HEK293 (cell line): ENCODE results near the gene SH3BP1.

Experiments
- ELK4 ChIP-seq: IDR thresholded peaks from 2 replicates; pipeline ENCODE4 v1.6.1; 2011; ENCODE audit warnings: mild to moderate bottlenecking, low read depth, low read length, borderline replicate concordance
- KLF16 ChIP-seq: fragments of 450-650 bp; formaldehyde crosslinking; IDR thresholded peaks from 2 replicates; pipeline ENCODE4 v1.5.1; 2017; ENCODE audit warnings: missing biosample characterization, missing genetic modification characterization
- MZF1 ChIP-seq: fragments of 450-650 bp; formaldehyde crosslinking; IDR thresholded peaks from 2 replicates; pipeline ENCODE4 v1.5.1; 2017; ENCODE audit warnings: missing biosample characterization, missing genetic modification characterization, borderline replicate concordance
- ZBTB17 ChIP-seq: fragments of 450-650 bp; formaldehyde crosslinking; IDR thresholded peaks from 2 replicates; pipeline ENCODE4 v1.5.1; 2016; ENCODE audit warnings: missing biosample characterization, missing genetic modification characterization
- ZBTB20 ChIP-seq: fragments of 450-650 bp; formaldehyde crosslinking; IDR thresholded peaks from 2 replicates; pipeline ENCODE4 v1.5.1; 2016; ENCODE audit warnings: missing biosample characterization, missing genetic modification characterization
- ZFP41 ChIP-seq: fragments of 450-650 bp; formaldehyde crosslinking; IDR thresholded peaks from 2 replicates; pipeline ENCODE4 v1.5.1; 2016; ENCODE audit warnings: missing biosample characterization, missing genetic modification characterization, borderline replicate concordance
- ZNF140 ChIP-seq: fragments of 450-650 bp; formaldehyde crosslinking; IDR thresholded peaks from 2 replicates; pipeline ENCODE4 v1.5.1; 2016; ENCODE audit warnings: missing biosample characterization, missing genetic modification characterization
- ZNF202 ChIP-seq: fragments of 450-650 bp; formaldehyde crosslinking; IDR thresholded peaks from 2 replicates; pipeline ENCODE4 v1.5.1; 2016; ENCODE audit warnings: missing biosample characterization, missing genetic modification characterization, borderline replicate concordance
- ZNF239 ChIP-seq: fragments of 450-650 bp; formaldehyde crosslinking; IDR thresholded peaks from 2 replicates; pipeline ENCODE4 v1.5.1; 2016; ENCODE audit warnings: missing biosample characterization, missing genetic modification characterization
- ZNF248 ChIP-seq: fragments of 450-650 bp; formaldehyde crosslinking; IDR thresholded peaks from 2 replicates; pipeline ENCODE4 v1.5.1; 2017; ENCODE audit warnings: missing biosample characterization, missing genetic modification characterization
- ZNF280D ChIP-seq: fragments of 450-650 bp; formaldehyde crosslinking; IDR thresholded peaks from 2 replicates; pipeline ENCODE4 v1.5.1; 2016; ENCODE audit warnings: missing biosample characterization, missing genetic modification characterization
- ZNF302 ChIP-seq: fragments of 450-650 bp; formaldehyde crosslinking; IDR thresholded peaks from 2 replicates; pipeline ENCODE4 v1.5.1; 2016; ENCODE audit warnings: missing biosample characterization, missing genetic modification characterization, low read depth
- ZNF48 ChIP-seq: fragments of 450-650 bp; formaldehyde crosslinking; IDR thresholded peaks from 2 replicates; pipeline ENCODE4 v1.5.1; 2016; ENCODE audit warnings: missing biosample characterization, missing genetic modification characterization
- ZNF600 ChIP-seq: fragments of 450-650 bp; formaldehyde crosslinking; IDR thresholded peaks from 2 replicates; pipeline ENCODE4 v1.5.1; 2016; ENCODE audit warnings: missing biosample characterization, missing genetic modification characterization
- ZNF610 ChIP-seq: fragments of 450-650 bp; formaldehyde crosslinking; IDR thresholded peaks from 2 replicates; pipeline ENCODE4 v1.5.1; 2016; ENCODE audit warnings: missing biosample characterization, missing genetic modification characterization, borderline replicate concordance
- ZNF658 ChIP-seq: fragments of 450-650 bp; formaldehyde crosslinking; IDR thresholded peaks from 2 replicates; pipeline ENCODE4; 2016; ENCODE audit warnings: missing biosample characterization, missing genetic modification characterization
- ZNF701 ChIP-seq: fragments of 450-650 bp; formaldehyde crosslinking; IDR thresholded peaks from 2 replicates; pipeline ENCODE4 v1.5.1; 2016; ENCODE audit warnings: missing biosample characterization, missing genetic modification characterization
- ZNF785 ChIP-seq: fragments of 450-650 bp; formaldehyde crosslinking; IDR thresholded peaks from 2 replicates; pipeline ENCODE4 v1.5.1; 2016; ENCODE audit warnings: missing biosample characterization, missing genetic modification characterization
- ZSCAN18 ChIP-seq: fragments of 450-650 bp; formaldehyde crosslinking; IDR thresholded peaks from 2 replicates; pipeline ENCODE4 v1.5.1; 2016; ENCODE audit warnings: missing biosample characterization, missing genetic modification characterization
- ZSCAN30 ChIP-seq: fragments of 450-650 bp; IDR thresholded peaks from 2 replicates; pipeline ENCODE4 v1.5.1; 2018; ENCODE audit warnings: missing biosample characterization, mild to moderate bottlenecking, missing genetic modification characterization, moderate library complexity
- TF ChIP-seq, protein P1 (sequence below): fragments of 450-650 bp; formaldehyde crosslinking; IDR thresholded peaks from 2 replicates; pipeline ENCODE4 v1.5.1; 2017; ENCODE audit warnings: missing biosample characterization, missing genetic modification characterization
- TF ChIP-seq, protein P2 (sequence below): fragments of 450-650 bp; formaldehyde crosslinking; conservative IDR thresholded peaks from 2 replicates; pipeline ENCODE4 v1.5.1; 2016; ENCODE audit warnings: low read depth, missing biosample characterization, missing genetic modification characterization
- TF ChIP-seq, protein P3 (sequence below): fragments of 450-650 bp; formaldehyde crosslinking; IDR thresholded peaks from 2 replicates; pipeline ENCODE4 v1.5.1; 2016; ENCODE audit warnings: missing biosample characterization, missing genetic modification characterization, low read depth
- TF ChIP-seq, protein P4 (sequence below): fragments of 450-650 bp; formaldehyde crosslinking; IDR thresholded peaks from 2 replicates; pipeline ENCODE4 v1.5.1; 2016; ENCODE audit warnings: missing biosample characterization, missing genetic modification characterization

SH3BP1 gene

GRCh38 chr22:37676736-37677492 lies 37.4 kb downstream of the SH3BP1 start (continued):
- TF ChIP-seq ZSCAN18 (tag by site-specific recombination) (no peak), ZNF248 (no peak), ZNF280D (tag by site-specific recombination) (no peak), ZFP41 (no peak), ZNF202 (tag by site-specific recombination) (no peak), ZBTB17 (tag by site-specific recombination) (no peak; the same call in 1 of the 2 replicates), ZNF600 (tag by site-specific recombination) (no peak), ZBTB20 (peak; percentile 58), ZNF48 (tag by site-specific recombination) (no peak), ZNF302 (tag by site-specific recombination) (no peak), ZNF610 (tag by site-specific recombination) (no peak), ELK4 (no peak; the same call in 1 of the 2 replicates), ZNF785 (tag by site-specific recombination) (no peak), ZNF701 (tag by site-specific recombination) (no peak), ZNF140 (tag by site-specific recombination) (no peak), ZNF239 (no peak), ZNF658 (tag by site-specific recombination) (no peak), KLF16 (tag by site-specific recombination) (peak; percentile 91), ZSCAN30 (tag by site-specific recombination) (no peak), MZF1 (tag by site-specific recombination) (no peak)
- TF ChIP-seq, protein P1, sequence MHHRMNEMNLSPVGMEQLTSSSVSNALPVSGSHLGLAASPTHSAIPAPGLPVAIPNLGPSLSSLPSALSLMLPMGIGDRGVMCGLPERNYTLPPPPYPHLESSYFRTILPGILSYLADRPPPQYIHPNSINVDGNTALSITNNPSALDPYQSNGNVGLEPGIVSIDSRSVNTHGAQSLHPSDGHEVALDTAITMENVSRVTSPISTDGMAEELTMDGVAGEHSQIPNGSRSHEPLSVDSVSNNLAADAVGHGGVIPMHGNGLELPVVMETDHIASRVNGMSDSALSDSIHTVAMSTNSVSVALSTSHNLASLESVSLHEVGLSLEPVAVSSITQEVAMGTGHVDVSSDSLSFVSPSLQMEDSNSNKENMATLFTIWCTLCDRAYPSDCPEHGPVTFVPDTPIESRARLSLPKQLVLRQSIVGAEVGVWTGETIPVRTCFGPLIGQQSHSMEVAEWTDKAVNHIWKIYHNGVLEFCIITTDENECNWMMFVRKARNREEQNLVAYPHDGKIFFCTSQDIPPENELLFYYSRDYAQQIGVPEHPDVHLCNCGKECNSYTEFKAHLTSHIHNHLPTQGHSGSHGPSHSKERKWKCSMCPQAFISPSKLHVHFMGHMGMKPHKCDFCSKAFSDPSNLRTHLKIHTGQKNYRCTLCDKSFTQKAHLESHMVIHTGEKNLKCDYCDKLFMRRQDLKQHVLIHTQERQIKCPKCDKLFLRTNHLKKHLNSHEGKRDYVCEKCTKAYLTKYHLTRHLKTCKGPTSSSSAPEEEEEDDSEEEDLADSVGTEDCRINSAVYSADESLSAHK (tag by site-specific recombination): no peak; the same call in 1 of the 2 replicates
- TF ChIP-seq, protein P2, sequence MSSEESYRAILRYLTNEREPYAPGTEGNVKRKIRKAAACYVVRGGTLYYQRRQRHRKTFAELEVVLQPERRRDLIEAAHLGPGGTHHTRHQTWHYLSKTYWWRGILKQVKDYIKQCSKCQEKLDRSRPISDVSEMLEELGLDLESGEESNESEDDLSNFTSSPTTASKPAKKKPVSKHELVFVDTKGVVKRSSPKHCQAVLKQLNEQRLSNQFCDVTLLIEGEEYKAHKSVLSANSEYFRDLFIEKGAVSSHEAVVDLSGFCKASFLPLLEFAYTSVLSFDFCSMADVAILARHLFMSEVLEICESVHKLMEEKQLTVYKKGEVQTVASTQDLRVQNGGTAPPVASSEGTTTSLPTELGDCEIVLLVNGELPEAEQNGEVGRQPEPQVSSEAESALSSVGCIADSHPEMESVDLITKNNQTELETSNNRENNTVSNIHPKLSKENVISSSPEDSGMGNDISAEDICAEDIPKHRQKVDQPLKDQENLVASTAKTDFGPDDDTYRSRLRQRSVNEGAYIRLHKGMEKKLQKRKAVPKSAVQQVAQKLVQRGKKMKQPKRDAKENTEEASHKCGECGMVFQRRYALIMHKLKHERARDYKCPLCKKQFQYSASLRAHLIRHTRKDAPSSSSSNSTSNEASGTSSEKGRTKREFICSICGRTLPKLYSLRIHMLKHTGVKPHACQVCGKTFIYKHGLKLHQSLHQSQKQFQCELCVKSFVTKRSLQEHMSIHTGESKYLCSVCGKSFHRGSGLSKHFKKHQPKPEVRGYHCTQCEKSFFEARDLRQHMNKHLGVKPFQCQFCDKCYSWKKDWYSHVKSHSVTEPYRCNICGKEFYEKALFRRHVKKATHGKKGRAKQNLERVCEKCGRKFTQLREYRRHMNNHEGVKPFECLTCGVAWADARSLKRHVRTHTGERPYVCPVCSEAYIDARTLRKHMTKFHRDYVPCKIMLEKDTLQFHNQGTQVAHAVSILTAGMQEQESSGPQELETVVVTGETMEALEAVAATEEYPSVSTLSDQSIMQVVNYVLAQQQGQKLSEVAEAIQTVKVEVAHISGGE (tag by site-specific recombination): no peak
- TF ChIP-seq, protein P3, sequence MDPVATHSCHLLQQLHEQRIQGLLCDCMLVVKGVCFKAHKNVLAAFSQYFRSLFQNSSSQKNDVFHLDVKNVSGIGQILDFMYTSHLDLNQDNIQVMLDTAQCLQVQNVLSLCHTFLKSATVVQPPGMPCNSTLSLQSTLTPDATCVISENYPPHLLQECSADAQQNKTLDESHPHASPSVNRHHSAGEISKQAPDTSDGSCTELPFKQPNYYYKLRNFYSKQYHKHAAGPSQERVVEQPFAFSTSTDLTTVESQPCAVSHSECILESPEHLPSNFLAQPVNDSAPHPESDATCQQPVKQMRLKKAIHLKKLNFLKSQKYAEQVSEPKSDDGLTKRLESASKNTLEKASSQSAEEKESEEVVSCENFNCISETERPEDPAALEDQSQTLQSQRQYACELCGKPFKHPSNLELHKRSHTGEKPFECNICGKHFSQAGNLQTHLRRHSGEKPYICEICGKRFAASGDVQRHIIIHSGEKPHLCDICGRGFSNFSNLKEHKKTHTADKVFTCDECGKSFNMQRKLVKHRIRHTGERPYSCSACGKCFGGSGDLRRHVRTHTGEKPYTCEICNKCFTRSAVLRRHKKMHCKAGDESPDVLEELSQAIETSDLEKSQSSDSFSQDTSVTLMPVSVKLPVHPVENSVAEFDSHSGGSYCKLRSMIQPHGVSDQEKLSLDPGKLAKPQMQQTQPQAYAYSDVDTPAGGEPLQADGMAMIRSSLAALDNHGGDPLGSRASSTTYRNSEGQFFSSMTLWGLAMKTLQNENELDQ: no peak
- TF ChIP-seq, protein P4, sequence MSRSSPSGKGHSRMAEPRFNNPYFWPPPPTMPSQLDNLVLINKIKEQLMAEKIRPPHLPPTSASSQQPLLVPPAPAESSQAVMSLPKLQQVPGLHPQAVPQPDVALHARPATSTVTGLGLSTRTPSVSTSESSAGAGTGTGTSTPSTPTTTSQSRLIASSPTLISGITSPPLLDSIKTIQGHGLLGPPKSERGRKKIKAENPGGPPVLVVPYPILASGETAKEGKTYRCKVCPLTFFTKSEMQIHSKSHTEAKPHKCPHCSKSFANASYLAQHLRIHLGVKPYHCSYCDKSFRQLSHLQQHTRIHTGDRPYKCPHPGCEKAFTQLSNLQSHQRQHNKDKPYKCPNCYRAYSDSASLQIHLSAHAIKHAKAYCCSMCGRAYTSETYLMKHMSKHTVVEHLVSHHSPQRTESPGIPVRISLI: no peak
